ENCODE data around the gene SIVA1.

SIVA1 gene

GRCh38 chr14:104708606-104709268, 44.2 kb upstream of the SIVA1 start:
- TF ChIP-seq CTCF (IDR thresholded peaks at IDR 0.05; ENCODE audit: low read depth, low read length), result peak; percentile 99
- no peak for DNase-seq (ENCODE audit: extremely low read depth, low read depth)

DNA sequence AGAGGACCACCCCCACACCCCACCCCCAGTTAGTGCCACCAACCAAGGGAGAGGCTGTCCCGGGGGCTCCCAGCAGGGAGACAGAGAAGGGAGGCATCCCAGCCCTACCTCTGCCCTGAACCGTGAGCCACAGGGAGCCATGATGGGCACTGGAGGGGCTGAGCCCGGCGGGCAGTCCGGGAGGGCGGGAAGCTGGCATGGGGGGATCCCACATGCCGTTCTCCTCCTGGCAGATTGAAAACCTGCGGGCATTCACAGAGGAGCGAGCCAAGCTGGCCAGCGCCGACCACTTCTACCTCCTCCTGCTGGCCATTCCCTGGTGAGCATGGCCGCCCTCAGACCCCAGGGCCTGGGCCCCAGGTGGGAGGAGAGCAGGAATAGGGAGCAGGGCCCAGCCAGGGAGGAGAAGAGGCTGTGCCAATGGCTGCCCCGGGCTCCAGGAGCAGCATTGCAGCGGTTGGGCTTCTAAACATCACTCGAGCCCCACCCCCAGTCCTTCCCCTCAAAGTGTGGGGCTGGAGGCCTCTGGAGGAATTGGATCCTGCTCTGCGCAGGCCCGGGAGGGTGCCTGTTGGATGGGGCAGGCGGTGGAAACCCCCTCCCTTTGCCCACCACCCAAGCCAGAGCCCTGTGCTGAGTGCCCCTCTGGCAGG, 43.4 kb upstream of the SIVA1 start:
- DNase-seq (ENCODE audit: extremely low read depth, low read depth), result no peak
- TF ChIP-seq CTCF (IDR thresholded peaks at IDR 0.05; ENCODE audit: low read depth, low read length), result no peak; the same call in 1 of the 2 replicates

- no peak for TF ChIP-seq CTCF (IDR thresholded peaks at IDR 0.05; ENCODE audit: low read depth, low read length)
- no peak for DNase-seq (ENCODE audit: extremely low read depth, low read depth)
Measured at GRCh38 chr14:104710071-104710735, 42.7 kb upstream of the SIVA1 start.

DNA sequence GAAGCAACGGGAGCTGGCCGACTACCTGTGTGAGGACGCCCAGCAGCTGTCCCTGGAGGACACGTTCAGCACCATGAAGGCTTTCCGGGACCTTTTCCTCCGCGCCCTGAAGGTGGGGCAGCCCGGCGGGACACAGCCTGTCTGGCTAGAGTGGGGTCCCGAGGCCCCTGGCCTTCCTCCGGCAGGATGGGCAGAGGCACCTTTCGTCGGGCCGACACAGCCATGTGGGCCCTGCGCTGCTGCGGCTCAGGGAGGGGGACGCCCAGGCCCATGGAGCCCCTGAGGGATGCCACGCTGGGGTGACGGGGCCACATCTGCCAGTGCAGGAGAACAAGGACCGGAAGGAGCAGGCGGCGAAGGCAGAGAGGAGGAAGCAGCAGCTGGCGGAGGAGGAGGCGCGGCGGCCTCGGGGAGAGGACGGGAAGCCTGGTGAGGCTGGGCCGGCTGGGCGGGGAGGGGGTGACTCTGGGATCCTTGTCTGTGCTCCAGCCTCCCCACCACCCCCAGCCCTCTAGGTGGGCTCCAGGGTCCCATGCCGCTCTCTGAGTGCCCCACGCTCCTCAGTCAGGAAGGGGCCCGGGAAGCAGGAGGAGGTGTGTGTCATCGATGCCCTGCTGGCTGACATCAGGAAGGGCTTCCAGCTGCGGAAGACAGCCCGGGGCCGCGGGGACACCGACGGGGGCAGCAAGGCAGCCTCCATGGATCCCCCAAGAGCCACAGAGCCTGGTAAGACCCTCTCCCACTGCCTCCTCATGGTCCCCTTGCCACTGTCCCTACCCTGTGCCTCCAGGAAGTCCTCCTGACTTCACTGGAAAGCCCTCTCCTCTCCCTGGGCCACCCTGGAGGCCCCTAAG, 39.8 kb upstream of the SIVA1 start:
- TF ChIP-seq CTCF (IDR thresholded peaks at IDR 0.05; ENCODE audit: low read depth, low read length), result no peak
- DNase-seq (ENCODE audit: extremely low read depth, low read depth), result no peak

- no peak for DNase-seq (ENCODE audit: extremely low read depth, low read depth)
- TF ChIP-seq CTCF (IDR thresholded peaks at IDR 0.05; ENCODE audit: low read depth, low read length), result no peak
Measured at GRCh38 chr14:104714066-104714465, 38.9 kb upstream of the SIVA1 start.

DNA sequence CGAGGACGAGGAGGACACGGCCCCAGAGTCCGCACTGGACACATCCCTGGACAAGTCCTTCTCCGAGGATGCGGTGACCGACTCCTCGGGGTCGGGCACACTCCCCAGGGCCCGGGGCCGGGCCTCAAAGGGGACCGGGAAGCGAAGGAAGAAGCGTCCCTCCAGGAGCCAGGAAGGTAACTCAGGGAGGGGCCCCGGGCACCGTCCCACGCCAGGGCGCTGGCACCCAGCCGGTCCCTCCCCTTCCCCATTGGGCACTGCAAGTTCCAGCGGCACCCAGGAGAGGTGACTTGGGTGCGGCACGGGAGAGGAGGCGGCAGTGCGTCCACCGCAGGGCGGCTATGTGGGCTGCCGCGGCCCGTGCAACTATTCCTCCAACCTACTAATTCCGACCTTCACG, 38.3 kb upstream of the SIVA1 start:
- DNase-seq (ENCODE audit: extremely low read depth, low read depth), result no peak

More for the DNA sequence above, 38.3 kb upstream of the SIVA1 start:
- no peak for TF ChIP-seq CTCF (IDR thresholded peaks at IDR 0.05; ENCODE audit: low read depth, low read length)

Measured in AG09319 (cell line).